Astrocyte of the spinal cord (primary cell): ENCODE results near the gene LRSAM1.

ENCODE experiments used
- DNase-seq: peaks from one replicate; pipeline ENCODE4 v3.0.0; 2011; ENCODE audit warnings: low read depth, low spot score
- H3K4me3 ChIP-seq: 2 replicates; pipeline ENCODE4 v1.5.1; 2011; ENCODE audit warnings: low read depth, mild to moderate bottlenecking, low read length, moderate library complexity
- in situ Hi-C: cut with HindIII; loops from 2 replicates; pipeline ENCODE4 v1.10.0; 2017; ENCODE audit warnings: low sequenced_read_pairs
- TF ChIP-seq, protein P1 (sequence below): IDR thresholded peaks from 2 replicates; pipeline ENCODE4 v1.5.1; 2012; ENCODE audit warnings: low read depth, mild to moderate bottlenecking, low read length, inconsistent platforms

Gene LRSAM1

DNA sequence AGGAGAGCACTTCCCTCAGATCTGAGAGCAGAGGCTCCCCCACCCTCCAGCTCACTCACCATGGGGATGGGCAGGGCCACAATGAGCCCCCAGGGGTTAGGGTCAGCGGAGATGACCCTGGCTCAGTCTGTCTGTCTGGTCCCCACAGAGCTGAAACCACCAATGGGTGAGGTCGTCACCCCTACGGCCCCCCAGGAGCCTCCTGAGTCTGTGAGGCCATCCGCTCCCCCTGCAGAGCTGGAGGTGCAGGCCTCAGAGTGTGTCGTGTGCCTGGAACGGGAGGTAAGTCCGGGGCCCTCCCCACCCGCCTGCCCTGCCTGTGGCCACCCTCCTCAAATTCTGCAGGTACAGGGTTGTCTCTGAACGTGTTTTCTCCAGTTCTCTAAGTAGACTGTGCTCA lies 49.6 kb downstream of the LRSAM1 start:
- no peak overlapping the region for H3K4me3 ChIP-seq
- TF ChIP-seq, protein P1, sequence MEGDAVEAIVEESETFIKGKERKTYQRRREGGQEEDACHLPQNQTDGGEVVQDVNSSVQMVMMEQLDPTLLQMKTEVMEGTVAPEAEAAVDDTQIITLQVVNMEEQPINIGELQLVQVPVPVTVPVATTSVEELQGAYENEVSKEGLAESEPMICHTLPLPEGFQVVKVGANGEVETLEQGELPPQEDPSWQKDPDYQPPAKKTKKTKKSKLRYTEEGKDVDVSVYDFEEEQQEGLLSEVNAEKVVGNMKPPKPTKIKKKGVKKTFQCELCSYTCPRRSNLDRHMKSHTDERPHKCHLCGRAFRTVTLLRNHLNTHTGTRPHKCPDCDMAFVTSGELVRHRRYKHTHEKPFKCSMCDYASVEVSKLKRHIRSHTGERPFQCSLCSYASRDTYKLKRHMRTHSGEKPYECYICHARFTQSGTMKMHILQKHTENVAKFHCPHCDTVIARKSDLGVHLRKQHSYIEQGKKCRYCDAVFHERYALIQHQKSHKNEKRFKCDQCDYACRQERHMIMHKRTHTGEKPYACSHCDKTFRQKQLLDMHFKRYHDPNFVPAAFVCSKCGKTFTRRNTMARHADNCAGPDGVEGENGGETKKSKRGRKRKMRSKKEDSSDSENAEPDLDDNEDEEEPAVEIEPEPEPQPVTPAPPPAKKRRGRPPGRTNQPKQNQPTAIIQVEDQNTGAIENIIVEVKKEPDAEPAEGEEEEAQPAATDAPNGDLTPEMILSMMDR, result no peak
- DNase-seq, result no peak
- in situ Hi-C loops, result no loop called here

DNA sequence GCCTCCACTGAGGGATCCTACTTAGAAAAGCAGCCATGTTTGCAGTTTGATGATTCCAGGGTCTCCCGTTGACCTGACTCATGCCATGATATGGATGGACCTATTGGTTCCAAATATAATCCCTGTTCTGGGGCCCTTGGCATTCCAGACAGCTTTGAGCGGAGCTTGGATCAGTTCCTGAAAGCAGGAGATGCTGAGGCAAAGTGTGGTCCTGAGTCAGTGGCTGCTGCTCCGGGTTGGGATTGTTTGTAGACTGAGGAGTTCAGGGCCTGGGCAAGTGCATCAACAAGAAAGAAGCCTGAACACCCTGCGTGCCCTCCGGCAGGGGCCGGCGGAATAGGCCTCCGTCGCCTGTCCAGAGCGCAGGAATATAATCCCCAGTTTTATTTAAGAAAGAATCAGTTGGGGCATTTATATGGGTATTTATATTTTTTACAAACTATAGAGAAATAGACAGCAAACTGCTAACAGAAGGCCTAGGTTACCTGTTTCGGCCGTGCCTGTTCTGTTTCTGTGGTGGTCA lies 50.6 kb downstream of the LRSAM1 start:
- DNase-seq, result no peak
- in situ Hi-C loops, result no loop called here
- TF ChIP-seq, protein P1, result no peak
- H3K4me3 ChIP-seq, result no peak overlapping the region

DNA sequence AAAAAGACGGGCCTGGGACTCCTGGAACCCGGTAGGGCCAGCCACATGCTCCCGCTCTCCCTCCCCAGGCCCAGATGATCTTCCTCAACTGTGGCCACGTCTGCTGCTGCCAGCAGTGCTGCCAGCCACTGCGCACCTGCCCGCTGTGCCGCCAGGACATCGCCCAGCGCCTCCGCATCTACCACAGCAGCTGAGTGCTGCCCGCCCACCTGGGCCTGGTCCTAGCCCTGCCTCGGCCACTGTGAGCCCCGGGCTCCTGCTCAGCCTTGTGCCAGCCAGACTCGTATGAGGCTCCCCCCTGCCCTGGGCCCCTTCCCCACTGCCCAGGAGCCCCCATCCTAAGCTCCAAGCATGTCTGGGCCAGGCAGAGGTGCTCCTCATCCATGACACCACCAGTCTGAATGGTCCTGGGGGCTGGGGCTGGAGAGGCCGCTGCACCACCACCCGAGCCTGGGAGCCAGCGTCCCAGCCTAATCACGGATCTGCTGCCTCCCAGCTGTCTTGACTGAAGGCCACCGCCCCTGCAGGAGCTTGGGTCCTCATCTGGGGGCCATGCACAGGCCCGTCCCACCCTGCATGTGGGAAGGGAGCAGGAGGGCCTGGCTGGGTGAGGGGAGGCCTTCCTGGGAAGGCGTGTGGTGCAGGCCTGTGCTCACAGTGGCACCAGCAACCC lies 51.5 kb downstream of the LRSAM1 start:
- no peak overlapping the region for H3K4me3 ChIP-seq
- no peak for DNase-seq
- TF ChIP-seq, protein P1, result no peak
- in situ Hi-C loops, result no loop called here

DNA sequence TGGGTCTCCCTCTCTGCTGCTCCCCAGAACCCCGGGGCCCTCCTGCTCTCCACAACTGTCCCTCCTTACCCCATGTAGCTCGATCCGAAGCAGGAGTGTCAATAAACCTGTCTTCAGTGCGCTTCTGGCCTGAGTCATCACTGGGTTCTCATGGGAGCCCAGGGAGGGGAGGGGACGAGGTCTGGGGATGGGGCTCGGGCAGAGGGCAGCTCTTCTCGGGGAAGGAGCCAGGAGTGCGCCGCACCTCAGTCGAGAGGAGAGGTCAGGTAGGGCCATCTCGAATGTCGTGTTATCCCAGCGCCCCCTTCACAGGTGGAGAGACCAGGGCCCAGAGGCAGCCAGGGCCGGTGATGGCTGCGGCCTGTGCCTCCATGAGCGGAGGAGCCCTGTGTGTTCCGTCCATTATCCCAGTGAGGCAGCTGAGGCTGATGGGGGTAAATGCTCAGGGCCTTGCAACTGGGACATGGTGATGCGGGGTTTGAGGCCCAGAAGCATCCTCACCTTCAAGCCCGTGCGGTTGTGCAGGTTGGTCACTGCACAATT lies 52.1 kb downstream of the LRSAM1 start:
- no peak for DNase-seq
- in situ Hi-C loops, result no loop called here
- no peak overlapping the region for H3K4me3 ChIP-seq
- TF ChIP-seq, protein P1, result no peak

DNA sequence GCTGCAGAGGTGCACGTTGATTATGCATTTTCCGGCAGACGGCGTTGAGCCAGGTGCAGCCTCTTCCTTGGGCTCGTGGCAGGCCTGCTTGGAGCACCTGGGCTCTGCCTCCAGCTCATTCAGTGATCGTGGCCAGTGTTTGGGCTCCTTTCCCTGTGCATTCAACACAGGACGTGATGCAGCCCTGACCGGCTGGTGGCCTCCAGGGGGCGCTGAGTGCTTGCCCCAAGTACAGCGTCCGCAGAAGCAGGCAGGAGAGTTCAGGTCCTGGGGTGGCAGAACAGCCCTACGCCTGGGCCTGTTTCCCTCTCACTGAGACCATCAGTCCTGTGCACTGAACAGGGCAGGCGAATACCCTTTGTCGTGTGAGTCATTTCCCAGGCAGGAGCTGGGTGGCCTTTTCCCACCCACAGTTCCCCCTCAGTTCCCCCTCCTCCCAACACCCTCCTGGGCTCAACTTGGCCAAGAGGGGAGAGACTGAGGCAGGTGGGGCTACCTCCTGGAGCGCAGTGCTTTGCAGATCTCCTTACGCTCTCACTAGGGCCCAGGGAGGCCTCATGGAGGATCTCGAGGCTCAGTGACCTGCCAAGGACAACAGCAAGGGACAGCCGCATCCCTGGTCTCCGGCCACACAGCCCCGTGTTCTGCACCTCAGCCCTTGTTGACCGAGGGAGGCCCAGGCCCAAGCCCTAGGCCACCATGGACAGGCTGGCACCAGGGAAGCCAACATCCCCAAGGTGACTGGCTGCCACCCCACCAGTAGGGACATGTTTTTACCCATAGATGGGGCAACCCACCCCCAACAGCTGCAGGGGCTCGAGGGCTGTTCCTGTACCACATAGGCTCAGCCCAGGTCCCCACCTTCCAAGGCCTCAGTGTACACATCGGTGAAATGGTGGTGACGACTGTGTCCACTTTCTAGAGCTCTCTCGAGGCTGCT lies 52.9 kb downstream of the LRSAM1 start:
- H3K4me3 ChIP-seq, result no peak overlapping the region
- in situ Hi-C loops, result no loop called here
- TF ChIP-seq, protein P1, result peak; percentile 85
- DNase-seq, result peak; percentile 82

DNA sequence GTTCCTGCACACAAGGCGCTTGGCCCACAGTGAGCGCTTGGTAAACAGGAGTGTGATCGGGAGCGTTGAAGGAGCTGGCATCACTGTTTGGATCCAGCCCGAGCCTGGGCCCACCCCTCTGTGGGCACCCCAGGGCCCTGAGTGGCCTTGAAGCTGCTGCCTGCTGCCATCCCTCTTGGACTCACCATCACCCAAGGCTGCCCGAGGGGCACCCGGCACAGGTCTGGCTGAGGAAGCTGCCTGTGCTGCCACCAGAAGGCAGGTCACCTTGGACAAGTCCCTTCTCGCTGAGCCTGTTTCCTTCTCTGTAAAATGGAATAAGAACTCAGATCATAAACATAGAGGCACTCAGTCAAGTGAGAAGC lies 53.6 kb downstream of the LRSAM1 start:
- in situ Hi-C loops, result no loop called here
- TF ChIP-seq, protein P1, result no peak
- DNase-seq, result no peak
- no peak overlapping the region for H3K4me3 ChIP-seq
